LNCAP (cell line): ENCODE measurements around the gene ZNF609.

Experiments
- CTCF ChIP-seq: fragments of 450-650 bp; IDR thresholded peaks from 2 replicates; pipeline ENCODE4 v1.5.1; 2017; ENCODE audit warnings: mild to moderate bottlenecking

ZNF609 gene

DNA sequence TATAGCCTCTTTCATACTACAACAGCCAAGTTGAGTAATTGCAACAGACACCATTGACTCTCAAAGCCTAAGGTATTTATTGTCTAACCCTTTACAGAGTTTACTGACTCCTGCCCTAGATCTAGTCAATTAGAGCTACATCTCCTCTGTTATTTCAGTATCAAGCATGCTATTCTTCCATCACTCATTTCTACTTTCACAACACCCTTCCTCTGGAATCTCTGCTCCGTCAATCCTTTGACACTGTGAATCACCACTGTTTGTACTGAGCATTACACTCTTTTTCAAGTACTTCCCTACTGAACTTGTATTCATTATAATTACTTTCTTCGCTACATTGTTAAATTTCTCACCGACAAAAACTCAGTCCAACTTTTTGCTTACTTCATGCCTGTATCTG, 121.8 kb downstream of the ZNF609 start:
- no peak for TF ChIP-seq CTCF

GRCh38 chr15:64583519-64583918, 123.1 kb downstream of the ZNF609 start:
- TF ChIP-seq CTCF, result no peak

DNA sequence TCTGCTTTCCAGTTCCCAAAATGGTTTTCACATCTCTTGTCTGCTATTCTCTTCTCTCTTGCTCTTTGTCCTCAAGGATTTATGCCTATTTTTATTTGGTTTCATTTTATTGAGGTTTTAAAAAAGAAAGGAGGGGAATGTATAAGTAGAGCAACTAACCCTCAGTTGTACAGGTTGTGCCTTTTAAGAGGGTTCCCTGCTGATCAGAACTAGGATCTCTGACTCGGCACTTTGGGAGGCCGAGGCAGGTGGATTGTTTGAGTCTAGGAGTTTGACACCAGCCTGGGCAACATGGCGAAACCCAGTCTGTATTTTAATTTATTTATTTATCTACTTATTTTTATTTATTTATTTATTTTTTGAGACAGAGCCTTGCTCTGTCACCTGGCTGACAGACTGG, 123.6 kb downstream of the ZNF609 start:
- no peak for TF ChIP-seq CTCF

DNA sequence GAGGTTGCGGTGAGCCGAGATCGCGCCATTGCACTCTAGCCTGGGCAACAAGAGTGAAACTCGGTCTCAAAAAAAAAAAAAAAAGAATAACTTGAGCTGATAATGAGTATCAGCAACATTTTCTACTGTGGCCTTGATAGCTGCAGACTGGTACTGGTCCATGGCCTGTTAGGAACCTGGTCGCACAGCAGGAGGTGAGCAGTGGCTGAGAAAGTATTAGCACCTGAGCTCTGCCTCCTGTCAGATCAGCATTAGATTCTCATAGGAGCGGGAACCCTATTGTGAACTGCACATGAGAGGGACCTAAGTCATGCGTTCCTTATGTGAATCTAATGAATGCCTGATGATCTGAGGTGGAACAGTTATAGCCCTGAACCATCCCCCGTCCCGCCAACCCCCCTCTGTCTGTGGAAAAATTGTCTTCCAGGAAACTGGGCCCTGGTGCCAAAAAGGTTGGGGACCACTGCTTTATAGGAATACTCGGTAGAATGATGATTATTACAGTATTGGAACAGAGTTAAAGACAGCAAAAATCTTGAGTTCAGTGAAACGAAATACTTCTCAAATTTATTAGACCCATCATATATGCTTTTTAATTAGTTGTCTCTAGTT, 126.0 kb downstream of the ZNF609 start:
- no peak for TF ChIP-seq CTCF

DNA sequence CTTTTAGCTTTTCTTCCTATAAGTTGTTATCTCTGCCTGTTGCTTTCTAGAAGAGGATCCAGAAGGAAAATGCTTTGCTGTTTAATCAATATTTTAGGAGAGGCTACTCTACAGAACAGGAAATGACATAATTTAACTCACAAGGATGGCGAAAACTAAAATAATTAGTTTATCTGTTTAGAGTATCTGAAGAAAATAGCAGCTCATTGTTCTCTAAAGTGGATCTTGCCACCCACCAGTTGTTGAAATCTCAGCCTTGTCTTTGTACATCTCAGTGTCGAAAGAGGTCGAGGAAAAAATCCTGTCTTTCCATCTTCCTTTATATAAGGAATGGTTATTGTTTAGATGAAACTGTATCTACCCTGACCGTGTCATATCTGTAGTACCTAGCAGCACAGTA, 126.6 kb downstream of the ZNF609 start:
- no peak for TF ChIP-seq CTCF

GRCh38 chr15:64589435-64590084, 129.2 kb downstream of the ZNF609 start:
- no peak for TF ChIP-seq CTCF

- no peak for TF ChIP-seq CTCF
Measured at GRCh38 chr15:64596701-64597476, 136.5 kb downstream of the ZNF609 start.
